MM.1S (cell line): Measurements from ENCODE around the gene CCDC146.

Source experiments
- CTCF ChIP-seq: fragments of 300-600 bp; sonication (generic); IDR thresholded peaks from 2 replicates; pipeline ENCODE4 v1.5.1; 2016; ENCODE audit warnings: antibody characterized with exemption, low read length, mixed read lengths
- EZH2 ChIP-seq: fragments of 300-600 bp; sonication (generic); optimal IDR thresholded peaks from 2 replicates; pipeline ENCODE3; 2017; ENCODE audit warnings: low read depth, mild to moderate bottlenecking, antibody characterized with exemption, low read length, mixed read lengths

DNA sequence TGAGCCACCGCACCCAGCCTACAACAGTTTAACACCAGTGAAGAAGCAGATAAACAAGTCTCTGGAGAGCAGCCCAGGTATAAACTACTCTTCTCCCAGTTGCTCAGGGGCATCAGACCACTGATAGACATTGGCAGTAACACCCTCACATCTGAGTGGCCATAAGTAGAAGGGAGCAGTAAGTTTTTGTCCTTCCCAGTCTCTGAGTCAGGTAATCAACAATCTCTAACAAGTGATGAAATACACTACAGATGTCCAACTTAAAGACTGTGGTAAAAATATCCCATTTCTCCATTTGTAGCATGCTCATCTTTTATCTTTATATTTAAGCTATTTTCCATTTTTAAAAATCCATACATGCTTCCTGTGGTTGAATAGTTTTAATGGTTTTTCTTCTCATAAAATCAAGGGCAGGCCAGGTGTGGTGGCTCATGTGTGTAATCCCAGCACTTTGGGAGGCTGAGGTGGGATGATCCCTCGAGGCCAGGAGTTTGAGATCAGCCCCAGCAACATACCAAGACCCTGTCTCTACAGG lies 215.1 kb downstream of the CCDC146 start:
- TF ChIP-seq CTCF (no peak), EZH2 (no peak)
